Endothelial cell (in vitro differentiated cells): Measurements from ENCODE around the gene ECM2. TPM values are rescaled to one million over a fixed set of nuclear protein-coding genes. Genes with fewer than 3 reads are reported as not detected.
"Not testable (repeated sequence)": the region's sequence is repeated elsewhere in the genome, so short reads cannot be mapped to it uniquely, and the experiment has no call there.

Experiments used
- DNase-seq: peaks from one replicate; pipeline ENCODE4 v3.0.0; 2021; ENCODE audit warnings: low spot score
- H3K27ac Mint-ChIP-seq: one replicate; pipeline ENCODE4 v1.8.0; 2021; ENCODE audit warnings: mixed read lengths, inconsistent platforms; ENCODE audit not compliant: unreplicated experiment
- H3K27me3 Mint-ChIP-seq: one replicate; pipeline ENCODE4 v1.8.0; 2021; ENCODE audit warnings: mild to moderate bottlenecking, moderate library complexity, mixed read lengths, inconsistent platforms; ENCODE audit not compliant: unreplicated experiment
- H3K36me3 Mint-ChIP-seq: one replicate; pipeline ENCODE4 v1.8.0; 2021; ENCODE audit warnings: mild to moderate bottlenecking, low read depth, mixed read lengths, inconsistent platforms; ENCODE audit not compliant: unreplicated experiment
- H3K4me1 Mint-ChIP-seq: one replicate; pipeline ENCODE4 v1.8.0; 2021; ENCODE audit warnings: mild to moderate bottlenecking, mixed read lengths, inconsistent platforms; ENCODE audit not compliant: unreplicated experiment
- H3K4me3 Mint-ChIP-seq: one replicate; pipeline ENCODE4 v1.8.0; 2021; ENCODE audit warnings: mild to moderate bottlenecking, mixed read lengths, inconsistent platforms; ENCODE audit not compliant: unreplicated experiment
- H3K9me3 Mint-ChIP-seq: one replicate; pipeline ENCODE4 v1.8.0; 2021; ENCODE audit warnings: mixed read lengths, inconsistent platforms; ENCODE audit not compliant: unreplicated experiment
- CTCF ChIP-seq: fragments of 200-600 bp; sonication (generic); IDR thresholded peaks from one replicate; pipeline ENCODE4 v1.5.0; 2021; ENCODE audit warnings: antibody characterized with exemption; ENCODE audit not compliant: unreplicated experiment
- long read RNA-seq: library from polyadenylated mRNA; unstranded; transcript quantifications from one replicate; pipeline ENCODE4 v2.0.0, GENCODE V29; 2020; ENCODE audit not compliant: unreplicated experiment
- total RNA-seq: library from RNA; stranded (reverse); fragmentation: NEBNext Ultra II Directional; extraction: Animal tissue kit (Norgen Biotek cat#: 25700); gene quantifications from one replicate; pipeline ENCODE4 v1.2.1, GENCODE V29; 2021; ENCODE audit not compliant: unreplicated experiment

Gene ECM2
- total RNA-seq = not detected
- long read RNA-seq = 0 reads

GRCh38 chr9:92535940-92536850, at the start of gene ECM2:
Gene ECM2 (minus strand): TSS chr9:92535990. CDS start chr9:92522866, 13,124 bp downstream.
- H3K27ac Mint-ChIP-seq = no peak within 1 kb of the TSS
- no peaks in the 10 kb centered on the region for H3K36me3 Mint-ChIP-seq
- no peak within 1 kb of the TSS for H3K4me3 Mint-ChIP-seq
- H3K4me1 Mint-ChIP-seq = no peaks in the 10 kb centered on the region
- no peak for DNase-seq
- no peaks in the 10 kb centered on the region for H3K27me3 Mint-ChIP-seq
- TF ChIP-seq CTCF = no peak
- H3K9me3 Mint-ChIP-seq = no peaks in the 10 kb centered on the region

- H3K27ac Mint-ChIP-seq = no peak overlapping the region
- H3K4me3 Mint-ChIP-seq = no peak overlapping the region
- no peak for TF ChIP-seq CTCF
- no peaks in the 10 kb centered on the region for H3K27me3 Mint-ChIP-seq
- no peak for DNase-seq
- H3K36me3 Mint-ChIP-seq = no peaks in the 10 kb centered on the region
- no peaks in the 10 kb centered on the region for H3K9me3 Mint-ChIP-seq
- H3K4me1 Mint-ChIP-seq = no peaks in the 10 kb centered on the region
Measured at GRCh38 chr9:92576175-92576574, 40.4 kb upstream of the ECM2 start.

GRCh38 chr9:92573612-92574011, 37.8 kb upstream of the ECM2 start:
- H3K36me3 Mint-ChIP-seq, H3K9me3 Mint-ChIP-seq, H3K27me3 Mint-ChIP-seq, H3K4me3 Mint-ChIP-seq, DNase-seq, H3K4me1 Mint-ChIP-seq, H3K27ac Mint-ChIP-seq: not testable (repeated sequence)

- H3K27me3 Mint-ChIP-seq, DNase-seq, H3K27ac Mint-ChIP-seq, H3K36me3 Mint-ChIP-seq, H3K4me3 Mint-ChIP-seq, H3K9me3 Mint-ChIP-seq, H3K4me1 Mint-ChIP-seq: not testable (repeated sequence)
Measured at GRCh38 chr9:92571871-92572270, 36.1 kb upstream of the ECM2 start.

- Mint-ChIP-seq H3K27me3 (peaks cover 5% of the 10 kb centered on the region), H3K4me3 (no peak overlapping the region), H3K9me3 (no peaks in the 10 kb centered on the region), H3K27ac (no peak overlapping the region), H3K4me1 (peaks cover 8% of the 10 kb centered on the region), H3K36me3 (no peaks in the 10 kb centered on the region)
- no peak for TF ChIP-seq CTCF
- no peak for DNase-seq
Measured at GRCh38 chr9:92564982-92565381, 29.2 kb upstream of the ECM2 start.

- Mint-ChIP-seq H3K27ac (no peak overlapping the region), H3K4me3 (no peak overlapping the region), H3K36me3 (no peaks in the 10 kb centered on the region), H3K9me3 (no peaks in the 10 kb centered on the region), H3K4me1 (peaks cover 8% of the 10 kb centered on the region), H3K27me3 (peaks cover 5% of the 10 kb centered on the region)
- no peak for DNase-seq
- no peak for TF ChIP-seq CTCF
Measured at GRCh38 chr9:92564504-92564903, 28.7 kb upstream of the ECM2 start.
